HG02623 (cell line): ENCODE results near the gene LSP1.
"Not testable (repeated sequence)": the region's sequence is repeated elsewhere in the genome, so short reads cannot be mapped to it uniquely, and the experiment has no call there.

ENCODE experiments used
- ATAC-seq: cut with Tn5 transposase; IDR thresholded peaks from one replicate; pipeline ENCODE4 v1.9.1; 2021; ENCODE audit warnings: moderate library complexity; ENCODE audit not compliant: unreplicated experiment

The LSP1 gene

GRCh38 chr11:1875093-1875850, 22.4 kb downstream of the LSP1 start:
- ATAC-seq, result no peak

- ATAC-seq, result not testable (repeated sequence)
Measured at GRCh38 chr11:1875851-1876301, 23.0 kb downstream of the LSP1 start.

- no peak for ATAC-seq
Measured at GRCh38 chr11:1876361-1877063, 23.6 kb downstream of the LSP1 start.

GRCh38 chr11:1877211-1878136, 24.6 kb downstream of the LSP1 start:
- ATAC-seq, result no peak

- no peak for ATAC-seq
Measured at GRCh38 chr11:1878137-1879031, 25.5 kb downstream of the LSP1 start.

- ATAC-seq, result no peak
Measured at GRCh38 chr11:1879342-1879940, 26.6 kb downstream of the LSP1 start.

- no peak for ATAC-seq
Measured at GRCh38 chr11:1879941-1880720, 27.2 kb downstream of the LSP1 start.

- ATAC-seq, result no peak
Measured at GRCh38 chr11:1880746-1881441, 28.0 kb downstream of the LSP1 start.

GRCh38 chr11:1881442-1882264, 28.8 kb downstream of the LSP1 start:
- no peak for ATAC-seq

GRCh38 chr11:1882265-1883238, 29.7 kb downstream of the LSP1 start:
- ATAC-seq, result peak; percentile 53

GRCh38 chr11:1883346-1884302, 30.7 kb downstream of the LSP1 start:
- no peak for ATAC-seq

GRCh38 chr11:1884303-1884700, 31.4 kb downstream of the LSP1 start:
- ATAC-seq, result no peak

GRCh38 chr11:1886551-1886950, 33.7 kb downstream of the LSP1 start:
- not testable (repeated sequence) for ATAC-seq

GRCh38 chr11:1887451-1888346, 34.8 kb downstream of the LSP1 start:
- no peak for ATAC-seq
